Cortex of kidney (tissue), 1 donor: ENCODE results near the gene THNSL1.
"Not testable (repeated sequence)": the region's sequence is repeated elsewhere in the genome, so short reads cannot be mapped to it uniquely, and the experiment has no call there.

ENCODE experiments used
- DNase-seq: peaks from one replicate; lab custom pipeline; 2025; lab: John Stamatoyannopoulos, UW

THNSL1 gene

GRCh38 chr10:25011591-25011990, 4.8 kb upstream of the THNSL1 start:
- not testable (repeated sequence) for DNase-seq

GRCh38 chr10:25014579-25014978, 1.8 kb upstream of the THNSL1 start:
- no peak for DNase-seq

- no peak for DNase-seq
Observed at GRCh38 chr10:25015828-25016375, 510 bp upstream of the THNSL1 start, which contains the start of gene ENKUR. Gene ENKUR (minus strand): TSS chr10:25016158. CDS start chr10:25015936, 222 bp downstream.

- no peak for DNase-seq
Observed at GRCh38 chr10:25017154-25017590, 760 bp downstream of the THNSL1 start.

- no peak for DNase-seq
Observed at GRCh38 chr10:25017661-25018060, 1.2 kb downstream of the THNSL1 start.

GRCh38 chr10:25018703-25019102, 2.3 kb downstream of the THNSL1 start:
- no peak for DNase-seq

GRCh38 chr10:25023278-25023677, 6.9 kb downstream of the THNSL1 start:
- DNase-seq: no peak

- no peak for DNase-seq
Observed at GRCh38 chr10:25024528-25024927, 8.1 kb downstream of the THNSL1 start.

- no peak for DNase-seq
Observed at GRCh38 chr10:25026463-25026862, 10.1 kb downstream of the THNSL1 start.

- DNase-seq: no peak
Observed at GRCh38 chr10:25028711-25029110, 12.3 kb downstream of the THNSL1 start.

GRCh38 chr10:25029519-25029918, 13.1 kb downstream of the THNSL1 start:
- DNase-seq: no peak

- no peak for DNase-seq
Observed at GRCh38 chr10:25036381-25036780, 20.0 kb downstream of the THNSL1 start.

- no peak for DNase-seq
Observed at GRCh38 chr10:25038325-25038724, 21.9 kb downstream of the THNSL1 start.

GRCh38 chr10:25039531-25039930, 23.1 kb downstream of the THNSL1 start:
- no peak for DNase-seq

- DNase-seq: no peak
Observed at GRCh38 chr10:25046641-25047040, 30.2 kb downstream of the THNSL1 start.

- DNase-seq: no peak
Observed at GRCh38 chr10:25047088-25047487, 30.7 kb downstream of the THNSL1 start.

- DNase-seq: no peak
Observed at GRCh38 chr10:25047591-25048301, 31.3 kb downstream of the THNSL1 start.

- no peak for DNase-seq
Observed at GRCh38 chr10:25048450-25048849, 32.0 kb downstream of the THNSL1 start.

- no peak for DNase-seq
Observed at GRCh38 chr10:25049966-25050365, 33.6 kb downstream of the THNSL1 start.

- no peak for DNase-seq
Observed at GRCh38 chr10:25050402-25050801, 34.0 kb downstream of the THNSL1 start.

- no peak for DNase-seq
Observed at GRCh38 chr10:25052012-25052411, 35.6 kb downstream of the THNSL1 start.

- DNase-seq: no peak
Observed at GRCh38 chr10:25056726-25057125, 40.3 kb downstream of the THNSL1 start.

- DNase-seq: no peak
Observed at GRCh38 chr10:25057886-25058285, 41.5 kb downstream of the THNSL1 start.

GRCh38 chr10:25059990-25060389, 43.6 kb downstream of the THNSL1 start:
- DNase-seq: no peak
